ENCODE measurements around the gene PLD1.

The PLD1 gene

GRCh38 chr3:171804618-171805389 lies 5.5 kb downstream of the PLD1 start:
- DNase-seq = no peak
- intact Hi-C loops (cut with DNase I) = no loop called here

GRCh38 chr3:171803044-171803443 lies 7.2 kb downstream of the PLD1 start:
- intact Hi-C loops (cut with DNase I) = no loop called here
- DNase-seq = no peak

GRCh38 chr3:171802590-171802956 lies 7.7 kb downstream of the PLD1 start:
- intact Hi-C loops (cut with DNase I) = no loop called here
- DNase-seq = no peak

- DNase-seq = no peak
- intact Hi-C loops (cut with DNase I) = no loop called here
These were observed 8.3 kb downstream of the PLD1 start for GRCh38 chr3:171801738-171802589.

- intact Hi-C loops (cut with DNase I) = no loop called here
- DNase-seq = no peak
These were observed 10.8 kb downstream of the PLD1 start for GRCh38 chr3:171799501-171799900.

- intact Hi-C loops (cut with DNase I) = no loop called here
- no peak for DNase-seq
These were observed 12.4 kb downstream of the PLD1 start for GRCh38 chr3:171797873-171798272.

GRCh38 chr3:171797265-171797679 lies 13.0 kb downstream of the PLD1 start:
- DNase-seq = peak in 1 of 42 donors; percentile 53
- intact Hi-C loops (cut with DNase I) = no loop called here

- no peak for DNase-seq
- intact Hi-C loops (cut with DNase I) = no loop called here
These were observed 13.5 kb downstream of the PLD1 start for GRCh38 chr3:171796625-171797264.

GRCh38 chr3:171792531-171792930 lies 17.8 kb downstream of the PLD1 start:
- DNase-seq = no peak
- intact Hi-C loops (cut with DNase I) = no loop called here

- peak in 10 of 42 donors; percentile 36 to 79 (median 55) for DNase-seq
- intact Hi-C loops (cut with DNase I) = no loop called here
These were observed 18.6 kb downstream of the PLD1 start for GRCh38 chr3:171791692-171792076.

GRCh38 chr3:171790898-171791691 lies 19.2 kb downstream of the PLD1 start:
- no peak for DNase-seq
- intact Hi-C loops (cut with DNase I) = no loop called here

- DNase-seq = no peak
- intact Hi-C loops (cut with DNase I) = no loop called here
These were observed 19.7 kb downstream of the PLD1 start for GRCh38 chr3:171790574-171790897.

- intact Hi-C loops (cut with DNase I) = no loop called here
- DNase-seq = no peak
These were observed 20.4 kb downstream of the PLD1 start for GRCh38 chr3:171789759-171790505.

GRCh38 chr3:171788546-171789351 lies 21.5 kb downstream of the PLD1 start:
- intact Hi-C loops (cut with DNase I) = no loop called here
- DNase-seq = peak in 4 of 42 donors; percentile 11 to 75 (median 36)

- DNase-seq = no peak
- intact Hi-C loops (cut with DNase I) = no loop called here
These were observed 23.3 kb downstream of the PLD1 start for GRCh38 chr3:171786997-171787396.

GRCh38 chr3:171784937-171785336 lies 25.3 kb downstream of the PLD1 start:
- no peak for DNase-seq
- intact Hi-C loops (cut with DNase I) = no loop called here

GRCh38 chr3:171784387-171784786 lies 25.9 kb downstream of the PLD1 start:
- intact Hi-C loops (cut with DNase I) = no loop called here
- DNase-seq = no peak

- no peak for DNase-seq
- intact Hi-C loops (cut with DNase I) = no loop called here
These were observed 26.7 kb downstream of the PLD1 start for GRCh38 chr3:171783626-171784025.

All from head of caudate nucleus (tissue), 42 donors.